Gastrocnemius medialis (tissue), 4 donors: ENCODE results near the gene ATP6V1E1. TPM values are rescaled to one million over a fixed set of nuclear protein-coding genes. Genes with fewer than 3 reads are reported as not detected.
A peak's percentile ranks its signal among the peaks of the same experiment; 100 is the strongest.

Source experiments
- ATAC-seq, 2 donors: fragments of 150-250 bp; one replicate each; pipeline ENCODE4 v1.9.1; 2016
- DNase-seq, 2 donors: peaks; one replicate each; pipeline ENCODE4 v3.0.0-alpha.2; 2019
- H3K27ac ChIP-seq, 4 donors: fragments of 200-600 bp; sonication (generic); 1 replicate in 1 of 4; 2 replicates in 3 of 4; pipeline ENCODE4 v1.5.1; 2016 to 2018; ENCODE audit warnings: mild to moderate bottlenecking in 2 of 4, moderate library complexity in 1 of 4
- H3K27me3 ChIP-seq, 3 donors: fragments of 200-600 bp; sonication (generic) in 2 of 3; 1 replicate in 1 of 3; 2 replicates in 2 of 3; pipeline versions ENCODE4 v1.5.1 to v1.6.0; 2016 to 2019; ENCODE audit warnings: mild to moderate bottlenecking in 1 of 3, moderate library complexity in 1 of 3
- H3K36me3 ChIP-seq, 2 donors: fragments of 200-600 bp; sonication (generic) in 1 of 2; one replicate each; pipeline ENCODE4 v1.5.1; 2017 to 2018
- H3K4me1 ChIP-seq, 2 donors: fragments of 200-600 bp; sonication (generic) in 1 of 2; one replicate each; pipeline ENCODE4 v1.5.1; 2016 to 2017; ENCODE audit warnings: mild to moderate bottlenecking in 2 of 2
- H3K4me3 ChIP-seq, 4 donors: fragments of 200-600 bp; sonication (generic) in 3 of 4; 1 replicate in 1 of 4; 2 replicates in 3 of 4; pipeline ENCODE4 v1.5.1; 2016 to 2019; ENCODE audit warnings: mild to moderate bottlenecking in 2 of 4
- H3K9me3 ChIP-seq, 3 donors: fragments of 200-600 bp; sonication (generic) in 2 of 3; 1 replicate in 1 of 3; 2 replicates in 2 of 3; pipeline ENCODE4 v1.5.1; 2016 to 2019
- CTCF ChIP-seq, 5 experiments: fragments of 450-650 bp in 3 of 5; fragments of 200-600 bp in 2 of 5; sonication (generic) in 2 of 5; IDR thresholded peaks in 4 of 5; conservative IDR thresholded peaks in 1 of 5; 1 replicate in 4 of 5; 2 replicates in 1 of 5; pipeline ENCODE4 v1.5.1; 2016 to 2019; ENCODE audit warnings: antibody characterized with exemption in 5 of 5, mild to moderate bottlenecking in 3 of 5, moderate library complexity in 3 of 5
- POLR2A ChIP-seq, 2 donors: fragments of 450-650 bp; IDR thresholded peaks; one replicate each; pipeline ENCODE4 v1.6.1; 2017; ENCODE audit warnings: antibody characterized with exemption in 2 of 2, mild to moderate bottlenecking in 2 of 2, moderate library complexity in 2 of 2
- in situ Hi-C, 4 donors: fragments of 200-750 bp; cut with MboI; loops; one replicate each; pipeline versions ENCODE4 v1.15.0 to v1.8.0; 2017; ENCODE audit warnings: low sequenced_read_pairs in 4 of 4
- intact Hi-C: fragments of 100-400 bp; cut with DNase I; formaldehyde crosslinking; loops from one replicate; pipeline ENCODE4 v1.15.1; 2023; ENCODE audit warnings: low total_unique reads
- total RNA-seq, 4 donors: library from RNA; depleted of rRNA; stranded (reverse); fragments of >200 nt; gene quantifications; one replicate each; pipeline versions ENCODE4 v1.1.0 to v1.2.3, GENCODE V29; 2016

Gene ATP6V1E1
- total RNA-seq, 4 donors from 2014 or later, result 243 to 279 (median 250) TPM

DNA sequence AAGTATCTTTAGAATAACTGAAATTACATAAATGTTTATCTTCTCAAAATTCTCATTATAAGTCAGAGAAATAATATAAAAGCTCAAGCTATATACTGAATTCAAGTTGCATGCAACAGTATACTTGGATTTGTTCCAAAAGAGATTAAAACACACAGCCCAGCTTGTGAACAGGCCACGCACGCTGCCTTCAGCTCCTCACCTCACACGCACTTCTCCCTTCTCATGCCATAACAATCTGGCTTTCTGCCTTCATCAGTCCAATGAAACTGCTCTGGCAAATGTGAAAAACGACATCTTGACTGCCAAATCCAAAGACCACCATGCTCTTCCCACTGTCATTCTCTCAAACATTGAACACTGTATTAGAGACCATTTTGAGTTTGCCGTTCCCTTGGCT lies 22.1 kb downstream of the ATP6V1E1 start:
- in situ Hi-C loops (no loop called here), intact Hi-C loops (no loop called here)
- no peak overlapping the region for H3K4me3 ChIP-seq
- TF ChIP-seq CTCF (IDR thresholded peaks at IDR 0.05 in 4 of 5, conservative IDR thresholded peaks at IDR 0.05 in 1 of 5) (no peak), POLR2A (IDR thresholded peaks at IDR 0.05) (no peak)
- peaks cover 0 to 19% of the 10 kb centered on the region in 2 donors for H3K36me3 ChIP-seq
- no peaks in the 10 kb centered on the region for H3K27me3 ChIP-seq
- peaks cover 4 to 10% of the 10 kb centered on the region in 2 donors for H3K4me1 ChIP-seq
- DNase-seq (no peak), ATAC-seq (peak in 1 of 2 donors; percentile 43)
- no peaks in the 10 kb centered on the region for H3K9me3 ChIP-seq
- H3K27ac ChIP-seq, result peak overlapping the region in 2 of 4 donors; percentile 7 to 49

GRCh38 chr22:17603668-17604067 lies 24.9 kb downstream of the ATP6V1E1 start:
- Histone ChIP-seq H3K27me3 (no peaks in the 10 kb centered on the region), H3K27ac (no peak overlapping the region), H3K36me3 (peaks cover 0 to 31% of the 10 kb centered on the region in 2 donors), H3K4me3 (no peak overlapping the region), H3K9me3 (no peaks in the 10 kb centered on the region), H3K4me1 (peaks cover 4 to 10% of the 10 kb centered on the region in 2 donors)
- no peak for TF ChIP-seq POLR2A (IDR thresholded peaks at IDR 0.05)
- TF ChIP-seq CTCF (IDR thresholded peaks at IDR 0.05 in 4 of 5, conservative IDR thresholded peaks at IDR 0.05 in 1 of 5), result no peak
- ATAC-seq, result no peak
- intact Hi-C loops (no loop called here), in situ Hi-C loops (no loop called here)
- no peak for DNase-seq

DNA sequence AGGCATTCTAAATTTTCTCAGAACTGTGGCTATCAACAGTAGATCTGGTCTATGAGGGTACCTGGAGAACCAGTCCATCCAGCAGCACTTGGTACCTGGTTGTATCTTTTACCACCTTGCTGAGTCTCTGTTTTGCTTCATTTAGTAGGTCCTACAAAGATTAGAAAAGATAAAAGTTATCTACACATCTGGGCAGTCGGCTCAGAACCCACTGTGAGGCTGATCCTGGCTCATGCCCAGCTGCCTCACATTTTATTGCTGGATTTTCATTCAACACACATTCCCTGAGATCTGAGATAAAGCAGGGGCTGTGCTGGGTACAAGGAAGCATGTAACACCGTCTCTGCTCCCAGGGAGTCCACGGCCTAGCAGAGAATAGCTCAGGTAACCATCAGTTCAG lies 27.5 kb downstream of the ATP6V1E1 start:
- H3K27me3 ChIP-seq, result no peaks in the 10 kb centered on the region
- peaks cover 0 to 1% of the 10 kb centered on the region in 2 donors for H3K4me1 ChIP-seq
- intact Hi-C loops, result no loop called here
- H3K9me3 ChIP-seq, result no peaks in the 10 kb centered on the region
- no peak overlapping the region for H3K27ac ChIP-seq
- TF ChIP-seq CTCF (IDR thresholded peaks at IDR 0.05 in 4 of 5, conservative IDR thresholded peaks at IDR 0.05 in 1 of 5), result no peak
- no peak for TF ChIP-seq POLR2A (IDR thresholded peaks at IDR 0.05)
- DNase-seq (no peak), ATAC-seq (no peak)
- H3K4me3 ChIP-seq, result no peak overlapping the region
- in situ Hi-C loops, result no loop called here
- peaks cover 0 to 54% of the 10 kb centered on the region in 2 donors for H3K36me3 ChIP-seq

DNA sequence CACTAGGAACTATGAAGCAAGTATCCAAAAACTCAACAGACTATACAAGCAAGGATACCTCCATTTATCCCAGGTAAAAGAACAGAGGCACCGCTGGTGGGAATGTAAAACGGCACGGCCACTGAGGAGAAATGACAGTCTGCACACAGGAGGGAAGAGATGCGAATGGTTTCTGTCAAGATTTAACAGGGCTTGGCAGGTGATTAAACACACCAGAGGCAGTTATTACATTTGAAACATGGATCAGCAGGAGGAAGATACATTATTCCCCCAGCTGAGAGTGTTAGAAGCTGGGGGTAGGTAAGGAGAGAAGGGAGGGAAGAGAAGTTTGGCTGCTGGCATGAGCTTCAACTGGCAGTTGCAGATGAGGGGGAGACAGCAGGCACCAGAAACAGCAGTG lies 30.2 kb downstream of the ATP6V1E1 start:
- no peaks in the 10 kb centered on the region for H3K9me3 ChIP-seq
- in situ Hi-C loops, result no loop called here
- ATAC-seq (no peak), DNase-seq (no peak)
- peaks cover 0 to 80% of the 10 kb centered on the region in 2 donors for H3K36me3 ChIP-seq
- TF ChIP-seq CTCF (IDR thresholded peaks at IDR 0.05 in 4 of 5, conservative IDR thresholded peaks at IDR 0.05 in 1 of 5), result no peak
- no peak for TF ChIP-seq POLR2A (IDR thresholded peaks at IDR 0.05)
- no peak overlapping the region for H3K4me3 ChIP-seq
- H3K27me3 ChIP-seq, result no peaks in the 10 kb centered on the region
- no peaks in the 10 kb centered on the region for H3K4me1 ChIP-seq
- intact Hi-C loops, result no loop called here
- H3K27ac ChIP-seq, result no peak overlapping the region

GRCh38 chr22:17597217-17597616 lies 31.3 kb downstream of the ATP6V1E1 start:
- no peaks in the 10 kb centered on the region for H3K4me1 ChIP-seq
- DNase-seq (no peak), ATAC-seq (no peak)
- H3K27me3 ChIP-seq, result no peaks in the 10 kb centered on the region
- TF ChIP-seq CTCF (IDR thresholded peaks at IDR 0.05 in 4 of 5, conservative IDR thresholded peaks at IDR 0.05 in 1 of 5), result no peak
- TF ChIP-seq POLR2A (IDR thresholded peaks at IDR 0.05), result no peak
- intact Hi-C loops, result no loop called here
- in situ Hi-C loops, result no loop called here
- H3K4me3 ChIP-seq, result no peak overlapping the region
- no peaks in the 10 kb centered on the region for H3K9me3 ChIP-seq
- H3K27ac ChIP-seq, result no peak overlapping the region
- peaks cover 4 to 91% of the 10 kb centered on the region in 2 donors for H3K36me3 ChIP-seq
